ENCODE results near the gene ASAH2B.
"Not testable (repeated sequence)": the region's sequence is repeated elsewhere in the genome, so short reads cannot be mapped to it uniquely, and the experiment has no call there.

The ASAH2B gene

GRCh38 chr10:50739618-50740292 is at the start of gene ASAH2B:
Gene ASAH2B (plus strand): TSS chr10:50739936. CDS start chr10:50745131, 5,195 bp downstream.
- H3K9ac ChIP-seq (ENCODE audit: insufficient read length, low read depth): peak within 1 kb of the TSS; percentile 87
- no peaks in the 10 kb centered on the region for H3K36me3 ChIP-seq (ENCODE audit: insufficient read depth, insufficient read length, low read length)
- no peak for TF ChIP-seq YY1 (IDR thresholded peaks at IDR 0.05; ENCODE audit: insufficient read depth, insufficient read length)
- no peak for TF ChIP-seq ZNF274 (IDR thresholded peaks at IDR 0.05; ENCODE audit: low read depth, low read length)
- no peak for TF ChIP-seq SUZ12 (IDR thresholded peaks at IDR 0.05; ENCODE audit: extremely low read depth, insufficient read depth, insufficient read length)
- peak; percentile 56 for DNase-seq (ENCODE audit: low read depth, low spot score)
- H3K4me3 ChIP-seq (ENCODE audit: insufficient read length, low read depth): peak within 1 kb of the TSS; percentile 81
- H3K27me3 ChIP-seq (ENCODE audit: insufficient read depth, insufficient read length): no peaks in the 10 kb centered on the region
- H3K4me1 ChIP-seq (ENCODE audit: insufficient read depth, insufficient read length): no peaks in the 10 kb centered on the region
- no peaks in the 10 kb centered on the region for H3K9me3 ChIP-seq (ENCODE audit: insufficient read depth, low read length)

- not testable (repeated sequence) for DNase-seq (ENCODE audit: low read depth, low spot score); H3K36me3 ChIP-seq (ENCODE audit: insufficient read depth, insufficient read length, low read length); H3K27me3 ChIP-seq (ENCODE audit: insufficient read depth, insufficient read length); H3K4me3 ChIP-seq (ENCODE audit: insufficient read length, low read depth); H3K4me1 ChIP-seq (ENCODE audit: insufficient read depth, insufficient read length); H3K9ac ChIP-seq (ENCODE audit: insufficient read length, low read depth); H3K9me3 ChIP-seq (ENCODE audit: insufficient read depth, low read length)
Measured at GRCh38 chr10:50697819-50698218, 41.9 kb upstream of the ASAH2B start.

- not testable (repeated sequence) for DNase-seq (ENCODE audit: low read depth, low spot score); H3K9ac ChIP-seq (ENCODE audit: insufficient read length, low read depth); H3K27me3 ChIP-seq (ENCODE audit: insufficient read depth, insufficient read length); H3K36me3 ChIP-seq (ENCODE audit: insufficient read depth, insufficient read length, low read length); H3K9me3 ChIP-seq (ENCODE audit: insufficient read depth, low read length); H3K4me3 ChIP-seq (ENCODE audit: insufficient read length, low read depth); H3K4me1 ChIP-seq (ENCODE audit: insufficient read depth, insufficient read length)
Measured at GRCh38 chr10:50701947-50702346, 37.8 kb upstream of the ASAH2B start.

- H3K4me1 ChIP-seq (ENCODE audit: insufficient read depth, insufficient read length); H3K27me3 ChIP-seq (ENCODE audit: insufficient read depth, insufficient read length); H3K9ac ChIP-seq (ENCODE audit: insufficient read length, low read depth); DNase-seq (ENCODE audit: low read depth, low spot score); H3K4me3 ChIP-seq (ENCODE audit: insufficient read length, low read depth); H3K9me3 ChIP-seq (ENCODE audit: insufficient read depth, low read length); H3K36me3 ChIP-seq (ENCODE audit: insufficient read depth, insufficient read length, low read length): not testable (repeated sequence)
Measured at GRCh38 chr10:50702997-50703396, 36.7 kb upstream of the ASAH2B start.

GRCh38 chr10:50704436-50705079 is 35.2 kb upstream of the ASAH2B start:
- H3K27me3 ChIP-seq (ENCODE audit: insufficient read depth, insufficient read length); DNase-seq (ENCODE audit: low read depth, low spot score); H3K9me3 ChIP-seq (ENCODE audit: insufficient read depth, low read length); H3K9ac ChIP-seq (ENCODE audit: insufficient read length, low read depth); H3K36me3 ChIP-seq (ENCODE audit: insufficient read depth, insufficient read length, low read length); H3K4me1 ChIP-seq (ENCODE audit: insufficient read depth, insufficient read length); H3K4me3 ChIP-seq (ENCODE audit: insufficient read length, low read depth): not testable (repeated sequence)

- not testable (repeated sequence) for H3K9ac ChIP-seq (ENCODE audit: insufficient read length, low read depth); H3K4me3 ChIP-seq (ENCODE audit: insufficient read length, low read depth); H3K4me1 ChIP-seq (ENCODE audit: insufficient read depth, insufficient read length); H3K27me3 ChIP-seq (ENCODE audit: insufficient read depth, insufficient read length); H3K36me3 ChIP-seq (ENCODE audit: insufficient read depth, insufficient read length, low read length); DNase-seq (ENCODE audit: low read depth, low spot score); H3K9me3 ChIP-seq (ENCODE audit: insufficient read depth, low read length)
Measured at GRCh38 chr10:50706006-50706405, 33.7 kb upstream of the ASAH2B start.

- not testable (repeated sequence) for H3K9me3 ChIP-seq (ENCODE audit: insufficient read depth, low read length); DNase-seq (ENCODE audit: low read depth, low spot score); H3K9ac ChIP-seq (ENCODE audit: insufficient read length, low read depth); H3K36me3 ChIP-seq (ENCODE audit: insufficient read depth, insufficient read length, low read length); H3K27me3 ChIP-seq (ENCODE audit: insufficient read depth, insufficient read length); H3K4me3 ChIP-seq (ENCODE audit: insufficient read length, low read depth); H3K4me1 ChIP-seq (ENCODE audit: insufficient read depth, insufficient read length)
Measured at GRCh38 chr10:50710241-50710640, 29.5 kb upstream of the ASAH2B start.

- H3K9ac ChIP-seq (ENCODE audit: insufficient read length, low read depth); DNase-seq (ENCODE audit: low read depth, low spot score); H3K4me3 ChIP-seq (ENCODE audit: insufficient read length, low read depth); H3K9me3 ChIP-seq (ENCODE audit: insufficient read depth, low read length); H3K27me3 ChIP-seq (ENCODE audit: insufficient read depth, insufficient read length); H3K36me3 ChIP-seq (ENCODE audit: insufficient read depth, insufficient read length, low read length); H3K4me1 ChIP-seq (ENCODE audit: insufficient read depth, insufficient read length): not testable (repeated sequence)
Measured at GRCh38 chr10:50723812-50724211, 15.9 kb upstream of the ASAH2B start.

- H3K4me1 ChIP-seq (ENCODE audit: insufficient read depth, insufficient read length); H3K36me3 ChIP-seq (ENCODE audit: insufficient read depth, insufficient read length, low read length); DNase-seq (ENCODE audit: low read depth, low spot score); H3K27me3 ChIP-seq (ENCODE audit: insufficient read depth, insufficient read length); H3K9me3 ChIP-seq (ENCODE audit: insufficient read depth, low read length); H3K9ac ChIP-seq (ENCODE audit: insufficient read length, low read depth); H3K4me3 ChIP-seq (ENCODE audit: insufficient read length, low read depth): not testable (repeated sequence)
Measured at GRCh38 chr10:50728112-50728511, 11.6 kb upstream of the ASAH2B start.

GRCh38 chr10:50738987-50739617 is 634 bp upstream of the ASAH2B start:
- not testable (repeated sequence) for H3K36me3 ChIP-seq (ENCODE audit: insufficient read depth, insufficient read length, low read length); H3K9me3 ChIP-seq (ENCODE audit: insufficient read depth, low read length); DNase-seq (ENCODE audit: low read depth, low spot score); H3K4me1 ChIP-seq (ENCODE audit: insufficient read depth, insufficient read length); H3K27me3 ChIP-seq (ENCODE audit: insufficient read depth, insufficient read length)
- Histone ChIP-seq H3K4me3 (ENCODE audit: insufficient read length, low read depth) (peak overlapping the region; percentile 81), H3K9ac (ENCODE audit: insufficient read length, low read depth) (peak overlapping the region; percentile 87)
